A673 (cell line): ENCODE data around the gene EPHA4.

Source experiments
- EZH2 ChIP-seq: fragments of 200-600 bp; sonication (generic); IDR thresholded peaks from 2 replicates; pipeline ENCODE4 v1.6.1; 2017; ENCODE audit warnings: borderline replicate concordance, low read depth, mild to moderate bottlenecking, mixed read lengths, antibody characterized with exemption, low read length; ENCODE audit not compliant: poor library complexity, severe bottlenecking
- TF ChIP-seq, protein P1 (sequence below): fragments of 300-800, 200-600 bp; sonication (generic); conservative IDR thresholded peaks from 2 replicates; pipeline ENCODE4 v1.5.1; 2017; ENCODE audit warnings: low read depth, mild to moderate bottlenecking, antibody characterized with exemption, low read length, moderate library complexity, mixed read lengths

DNA sequence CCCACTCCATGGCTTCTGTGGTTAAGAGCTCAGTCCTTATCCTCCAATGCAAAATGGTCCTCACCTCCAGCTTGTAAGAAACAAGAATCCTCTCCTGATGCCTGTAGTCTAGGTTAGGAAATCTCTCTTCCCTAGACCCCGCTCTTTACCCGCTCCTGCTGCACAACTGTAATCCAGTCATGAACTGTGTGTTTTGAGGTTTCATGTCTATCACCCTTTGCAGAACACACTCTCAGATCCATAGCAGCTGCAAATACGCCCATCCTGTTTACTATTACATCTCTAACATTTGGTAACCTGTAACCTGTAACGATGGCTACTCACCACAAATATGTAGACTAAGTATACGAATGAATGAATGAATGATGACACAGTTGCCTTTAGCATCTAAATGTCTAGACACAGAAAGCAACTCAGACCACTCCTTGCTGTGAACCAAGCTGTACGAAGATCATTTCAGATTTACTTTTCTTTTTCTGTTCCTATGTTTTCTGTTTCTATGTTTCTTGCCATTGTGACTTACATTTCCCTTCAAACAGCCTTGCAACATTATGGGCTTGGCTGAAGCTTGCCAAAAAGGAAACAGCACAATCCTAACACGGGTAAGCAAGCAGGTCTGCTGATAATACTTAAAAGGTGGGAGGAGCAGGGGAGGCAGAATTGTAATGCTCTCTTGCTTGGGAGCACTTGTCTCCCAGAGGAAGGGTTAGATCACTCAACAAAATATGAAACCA lies 53.7 kb downstream of the EPHA4 start:
- TF ChIP-seq, protein P1, sequence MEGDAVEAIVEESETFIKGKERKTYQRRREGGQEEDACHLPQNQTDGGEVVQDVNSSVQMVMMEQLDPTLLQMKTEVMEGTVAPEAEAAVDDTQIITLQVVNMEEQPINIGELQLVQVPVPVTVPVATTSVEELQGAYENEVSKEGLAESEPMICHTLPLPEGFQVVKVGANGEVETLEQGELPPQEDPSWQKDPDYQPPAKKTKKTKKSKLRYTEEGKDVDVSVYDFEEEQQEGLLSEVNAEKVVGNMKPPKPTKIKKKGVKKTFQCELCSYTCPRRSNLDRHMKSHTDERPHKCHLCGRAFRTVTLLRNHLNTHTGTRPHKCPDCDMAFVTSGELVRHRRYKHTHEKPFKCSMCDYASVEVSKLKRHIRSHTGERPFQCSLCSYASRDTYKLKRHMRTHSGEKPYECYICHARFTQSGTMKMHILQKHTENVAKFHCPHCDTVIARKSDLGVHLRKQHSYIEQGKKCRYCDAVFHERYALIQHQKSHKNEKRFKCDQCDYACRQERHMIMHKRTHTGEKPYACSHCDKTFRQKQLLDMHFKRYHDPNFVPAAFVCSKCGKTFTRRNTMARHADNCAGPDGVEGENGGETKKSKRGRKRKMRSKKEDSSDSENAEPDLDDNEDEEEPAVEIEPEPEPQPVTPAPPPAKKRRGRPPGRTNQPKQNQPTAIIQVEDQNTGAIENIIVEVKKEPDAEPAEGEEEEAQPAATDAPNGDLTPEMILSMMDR, result no peak
- no peak for TF ChIP-seq EZH2
